ENCODE data around the gene NTM.

The NTM gene

GRCh38 chr11:131413217-131413616, 42.8 kb downstream of the NTM start:
- H3K36me3 ChIP-seq (ENCODE audit: control insufficient read depth, insufficient read depth, low read length) = no peaks in the 10 kb centered on the region
- H3K4me2 ChIP-seq (ENCODE audit: low read length) = no peak overlapping the region
- no peaks in the 10 kb centered on the region for H3K79me2 ChIP-seq
- H2AFZ ChIP-seq = no peak overlapping the region
- H3K4me1 ChIP-seq = peaks cover 13% of the 10 kb centered on the region
- TF ChIP-seq CTCF (IDR thresholded peaks at IDR 0.05) = no peak
- H3K9me3 ChIP-seq (ENCODE audit: control insufficient read depth, low read length) = no peaks in the 10 kb centered on the region
- no peaks in the 10 kb centered on the region for H3K27me3 ChIP-seq (ENCODE audit: control insufficient read depth, insufficient read depth, low read length)
- no peak overlapping the region for H3K4me3 ChIP-seq (ENCODE audit: low read depth, low read length)
- H3K9ac ChIP-seq = no peak overlapping the region
- H3K27ac ChIP-seq = no peak overlapping the region

- H3K9me3 ChIP-seq (ENCODE audit: control insufficient read depth, low read length) = no peaks in the 10 kb centered on the region
- H3K9ac ChIP-seq = no peak overlapping the region
- no peaks in the 10 kb centered on the region for H3K27me3 ChIP-seq (ENCODE audit: control insufficient read depth, insufficient read depth, low read length)
- peaks cover 2% of the 10 kb centered on the region for H3K4me1 ChIP-seq
- H3K4me3 ChIP-seq (ENCODE audit: low read depth, low read length) = no peak overlapping the region
- H3K27ac ChIP-seq = no peak overlapping the region
- H3K36me3 ChIP-seq (ENCODE audit: control insufficient read depth, insufficient read depth, low read length) = no peaks in the 10 kb centered on the region
- no peak overlapping the region for H2AFZ ChIP-seq
- H3K4me2 ChIP-seq (ENCODE audit: low read length) = no peak overlapping the region
- no peaks in the 10 kb centered on the region for H3K79me2 ChIP-seq
- no peak for TF ChIP-seq CTCF (IDR thresholded peaks at IDR 0.05)
These were observed 47.8 kb downstream of the NTM start for GRCh38 chr11:131418189-131418588.

GRCh38 chr11:131421066-131421855, 50.8 kb downstream of the NTM start:
- no peaks in the 10 kb centered on the region for H3K79me2 ChIP-seq
- no peak overlapping the region for H3K27ac ChIP-seq

GRCh38 chr11:131422029-131422428, 51.6 kb downstream of the NTM start:
- Histone ChIP-seq H3K4me1 (peaks cover 2% of the 10 kb centered on the region), H3K36me3 (ENCODE audit: control insufficient read depth, insufficient read depth, low read length) (no peaks in the 10 kb centered on the region), H2AFZ (no peak overlapping the region), H3K27me3 (ENCODE audit: control insufficient read depth, insufficient read depth, low read length) (no peaks in the 10 kb centered on the region), H3K9me3 (ENCODE audit: control insufficient read depth, low read length) (no peaks in the 10 kb centered on the region), H3K4me3 (ENCODE audit: low read depth, low read length) (no peak overlapping the region), H3K27ac (no peak overlapping the region), H3K9ac (no peak overlapping the region), H3K79me2 (no peaks in the 10 kb centered on the region), H3K4me2 (ENCODE audit: low read length) (no peak overlapping the region)
- no peak for TF ChIP-seq CTCF (IDR thresholded peaks at IDR 0.05)

More at GRCh38 chr11:131421066-131421855, 50.8 kb downstream of the NTM start:
- Histone ChIP-seq H3K27me3 (ENCODE audit: control insufficient read depth, insufficient read depth, low read length) (no peaks in the 10 kb centered on the region), H2AFZ (no peak overlapping the region), H3K4me1 (peaks cover 2% of the 10 kb centered on the region), H3K9me3 (ENCODE audit: control insufficient read depth, low read length) (no peaks in the 10 kb centered on the region), H3K4me2 (ENCODE audit: low read length) (no peak overlapping the region), H3K4me3 (ENCODE audit: low read depth, low read length) (no peak overlapping the region), H3K36me3 (ENCODE audit: control insufficient read depth, insufficient read depth, low read length) (no peaks in the 10 kb centered on the region), H3K9ac (no peak overlapping the region)
- TF ChIP-seq CTCF (IDR thresholded peaks at IDR 0.05) = no peak

- H3K9me3 ChIP-seq (ENCODE audit: control insufficient read depth, low read length) = no peaks in the 10 kb centered on the region
- H3K79me2 ChIP-seq = no peaks in the 10 kb centered on the region
- H3K4me1 ChIP-seq = peaks cover 2% of the 10 kb centered on the region
- H3K27me3 ChIP-seq (ENCODE audit: control insufficient read depth, insufficient read depth, low read length) = no peaks in the 10 kb centered on the region
- H3K4me3 ChIP-seq (ENCODE audit: low read depth, low read length) = no peak overlapping the region
- no peak overlapping the region for H3K4me2 ChIP-seq (ENCODE audit: low read length)
- no peak for TF ChIP-seq CTCF (IDR thresholded peaks at IDR 0.05)
- H3K36me3 ChIP-seq (ENCODE audit: control insufficient read depth, insufficient read depth, low read length) = no peaks in the 10 kb centered on the region
- no peak overlapping the region for H3K9ac ChIP-seq
- H3K27ac ChIP-seq = no peak overlapping the region
- H2AFZ ChIP-seq = no peak overlapping the region
These were observed 52.1 kb downstream of the NTM start for GRCh38 chr11:131422496-131422895.

Measured in parathyroid adenoma (tissue), 2 donors.